DOHH2 (cell line): ENCODE measurements around the gene DNAJB5.

Experiments used
- H3F3A ChIP-seq: fragments of 200-600 bp; sonication (generic), shearing (Covaris generic); 2 replicates; pipeline ENCODE4 v1.6.0; 2016; ENCODE audit warnings: antibody characterized with exemption, mild to moderate bottlenecking; ENCODE audit not compliant: control insufficient read depth, insufficient read depth
- H3K27ac ChIP-seq: fragments of 200-600 bp; sonication (generic); 2 replicates; pipeline ENCODE4 v1.5.1; 2014; ENCODE audit warnings: low read depth, mild to moderate bottlenecking, low read length, moderate library complexity
- H3K27me3 ChIP-seq: fragments of 200-600 bp; sonication (generic); 2 replicates; pipeline ENCODE4 v1.6.1; 2014; ENCODE audit warnings: mild to moderate bottlenecking, low read length, mixed read lengths; ENCODE audit not compliant: control insufficient read depth
- H3K36me3 ChIP-seq: fragments of 200-600 bp; sonication (generic); 2 replicates; pipeline ENCODE4 v1.6.1; 2014; ENCODE audit warnings: mild to moderate bottlenecking, low read length, moderate library complexity, mixed read lengths; ENCODE audit not compliant: control insufficient read depth
- H3K4me1 ChIP-seq: fragments of 200-600 bp; sonication (generic); 2 replicates; pipeline ENCODE4 v1.6.1; 2014; ENCODE audit warnings: mild to moderate bottlenecking, low read length, mixed read lengths; ENCODE audit not compliant: control insufficient read depth
- H3K4me2 ChIP-seq: fragments of 200-600 bp; sonication (generic); 2 replicates; pipeline ENCODE4 v1.6.0; 2014; ENCODE audit warnings: mild to moderate bottlenecking, low read length, moderate library complexity
- H3K4me3 ChIP-seq: fragments of 200-600 bp; sonication (generic); 2 replicates; pipeline ENCODE4 v1.5.1; 2014; ENCODE audit warnings: mild to moderate bottlenecking, low read length, mixed read lengths
- H3K79me2 ChIP-seq: fragments of 200-600 bp; sonication (generic); 2 replicates; pipeline ENCODE4 v1.6.1; 2014; ENCODE audit warnings: mild to moderate bottlenecking, low read length, mixed read lengths; ENCODE audit not compliant: control insufficient read depth
- H3K9me2 ChIP-seq: fragments of 200-600 bp; sonication (generic); replicated peaks from 2 replicates; pipeline ENCODE4 v1.6.1; 2014; ENCODE audit warnings: mild to moderate bottlenecking, low read length, mixed read lengths; ENCODE audit not compliant: control insufficient read depth
- H3K9me3 ChIP-seq: fragments of 200-600 bp; sonication (generic); 2 replicates; pipeline ENCODE4 v1.6.1; 2014; ENCODE audit warnings: antibody characterized with exemption, low read length, mixed read lengths; ENCODE audit not compliant: control insufficient read depth, insufficient read depth
- H4K20me1 ChIP-seq: fragments of 200-600 bp; sonication (generic); 2 replicates; pipeline ENCODE4 v1.6.0; 2014; ENCODE audit warnings: low read depth, mild to moderate bottlenecking, antibody characterized with exemption, low read length, moderate library complexity; ENCODE audit not compliant: control insufficient read depth, insufficient read depth
- EZH2phosphoT487 ChIP-seq: fragments of 200-600 bp; sonication (generic); IDR thresholded peaks from 2 replicates; pipeline ENCODE4 v1.6.1; 2017; ENCODE audit warnings: borderline replicate concordance, mild to moderate bottlenecking, antibody characterized with exemption, low read length, moderate library complexity, mixed read lengths
- TF ChIP-seq, protein P1 (sequence below): fragments of 200-600 bp; sonication (generic); IDR thresholded peaks from one replicate; pipeline ENCODE4 v1.5.1; 2014; ENCODE audit warnings: antibody characterized with exemption, mild to moderate bottlenecking, low read depth, low read length; ENCODE audit not compliant: poor library complexity, severe bottlenecking

The DNAJB5 gene

DNA sequence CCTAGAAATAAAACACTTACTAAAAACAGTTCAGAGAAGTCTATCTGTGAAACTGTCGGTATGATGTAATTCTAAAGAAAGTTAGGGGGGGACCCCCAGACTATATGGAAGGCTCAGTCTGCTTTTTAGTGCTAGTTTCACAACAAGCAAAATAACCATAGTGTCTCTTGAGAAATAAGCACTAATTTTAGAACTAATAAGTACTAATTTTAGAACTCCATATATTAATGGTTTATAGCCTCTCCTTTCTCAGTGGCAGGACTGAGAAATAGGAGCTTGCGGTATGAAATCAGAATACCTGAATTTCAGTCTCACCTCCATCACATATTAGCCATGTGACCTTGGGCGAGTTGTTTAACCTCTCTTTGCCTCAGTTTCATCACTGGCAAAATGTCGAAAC, 32.9 kb upstream of the DNAJB5 start:
- Histone ChIP-seq H3K4me2 (no peak overlapping the region), H3K9me3 (no peaks in the 10 kb centered on the region), H3F3A (no peaks in the 10 kb centered on the region), H3K36me3 (no peaks in the 10 kb centered on the region), H3K9me2 (no peaks in the 10 kb centered on the region), H3K27ac (no peak overlapping the region), H3K79me2 (no peaks in the 10 kb centered on the region), H3K4me3 (no peak overlapping the region), H4K20me1 (no peaks in the 10 kb centered on the region), H3K4me1 (no peaks in the 10 kb centered on the region), H3K27me3 (peaks cover 60% of the 10 kb centered on the region)
- TF ChIP-seq EZH2phosphoT487 = 0 out of 2 replicates have a peak, but pooled peaks have one; percentile 57
- TF ChIP-seq, protein P1, sequence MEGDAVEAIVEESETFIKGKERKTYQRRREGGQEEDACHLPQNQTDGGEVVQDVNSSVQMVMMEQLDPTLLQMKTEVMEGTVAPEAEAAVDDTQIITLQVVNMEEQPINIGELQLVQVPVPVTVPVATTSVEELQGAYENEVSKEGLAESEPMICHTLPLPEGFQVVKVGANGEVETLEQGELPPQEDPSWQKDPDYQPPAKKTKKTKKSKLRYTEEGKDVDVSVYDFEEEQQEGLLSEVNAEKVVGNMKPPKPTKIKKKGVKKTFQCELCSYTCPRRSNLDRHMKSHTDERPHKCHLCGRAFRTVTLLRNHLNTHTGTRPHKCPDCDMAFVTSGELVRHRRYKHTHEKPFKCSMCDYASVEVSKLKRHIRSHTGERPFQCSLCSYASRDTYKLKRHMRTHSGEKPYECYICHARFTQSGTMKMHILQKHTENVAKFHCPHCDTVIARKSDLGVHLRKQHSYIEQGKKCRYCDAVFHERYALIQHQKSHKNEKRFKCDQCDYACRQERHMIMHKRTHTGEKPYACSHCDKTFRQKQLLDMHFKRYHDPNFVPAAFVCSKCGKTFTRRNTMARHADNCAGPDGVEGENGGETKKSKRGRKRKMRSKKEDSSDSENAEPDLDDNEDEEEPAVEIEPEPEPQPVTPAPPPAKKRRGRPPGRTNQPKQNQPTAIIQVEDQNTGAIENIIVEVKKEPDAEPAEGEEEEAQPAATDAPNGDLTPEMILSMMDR = no peak

DNA sequence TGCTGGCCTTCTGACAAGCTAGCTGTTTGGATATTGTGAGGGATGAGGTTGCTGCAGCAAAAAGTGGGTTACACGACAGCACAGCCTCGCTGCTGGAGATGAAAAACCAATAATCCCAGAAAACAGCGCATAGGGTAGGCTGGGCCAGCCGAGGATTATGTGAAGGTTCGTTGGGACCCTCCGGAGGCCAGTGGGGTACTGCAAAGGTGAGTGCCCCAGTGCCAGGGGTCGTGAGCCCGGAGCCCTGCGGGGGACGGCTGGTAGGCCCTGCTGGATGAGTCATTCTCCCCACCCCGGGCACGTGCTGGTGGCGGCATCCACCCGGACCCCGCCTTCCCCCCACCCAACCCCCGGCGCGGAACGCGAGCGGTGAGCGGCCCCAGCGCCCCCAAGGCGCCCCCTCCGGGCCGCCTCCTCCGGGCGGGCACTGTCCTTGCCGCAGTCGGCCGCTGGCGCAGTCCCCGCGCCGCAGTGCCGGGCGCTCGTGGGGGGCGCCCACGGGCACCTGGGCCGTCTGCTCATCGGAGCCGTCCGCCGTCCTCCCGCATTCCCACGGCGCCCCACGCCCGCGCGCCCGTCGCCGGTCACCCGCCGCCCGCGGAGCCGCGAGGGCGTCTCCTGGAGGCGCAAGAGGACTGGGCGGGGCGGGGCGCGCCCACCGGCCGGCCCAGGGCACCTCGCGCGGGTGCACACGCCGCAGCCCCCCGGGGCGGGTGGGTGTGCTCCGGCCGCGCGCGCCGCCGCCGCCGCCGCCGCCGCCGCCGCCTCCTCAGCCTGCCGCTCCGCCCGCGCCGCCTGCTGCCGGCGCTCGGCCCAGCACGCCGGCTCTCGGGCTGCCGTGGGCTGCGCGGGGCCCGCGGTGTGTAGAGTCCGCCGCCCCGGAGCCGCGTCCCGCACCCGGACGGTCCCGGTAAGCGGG, 31.8 kb upstream of the DNAJB5 start, which contains the start of gene PHF24:
Gene PHF24, plus strand, starts transcription at position 794 of the 919 bp plus-strand sequence. CDS start 13,014 bp downstream, outside the sequence.
- Histone ChIP-seq H3K9me3 (no peaks in the 10 kb centered on the region), H3K27ac (no peak within 1 kb of the TSS), H3K4me1 (no peaks in the 10 kb centered on the region), H3K79me2 (no peaks in the 10 kb centered on the region), H3K36me3 (no peaks in the 10 kb centered on the region), H3K4me3 (no peak within 1 kb of the TSS), H3K27me3 (peaks cover 62% of the 10 kb centered on the region), H3F3A (no peaks in the 10 kb centered on the region), H3K4me2 (no peak within 1 kb of the TSS), H4K20me1 (no peaks in the 10 kb centered on the region), H3K9me2 (no peaks in the 10 kb centered on the region)
- TF ChIP-seq, protein P1 = no peak
- TF ChIP-seq EZH2phosphoT487 = no peak

DNA sequence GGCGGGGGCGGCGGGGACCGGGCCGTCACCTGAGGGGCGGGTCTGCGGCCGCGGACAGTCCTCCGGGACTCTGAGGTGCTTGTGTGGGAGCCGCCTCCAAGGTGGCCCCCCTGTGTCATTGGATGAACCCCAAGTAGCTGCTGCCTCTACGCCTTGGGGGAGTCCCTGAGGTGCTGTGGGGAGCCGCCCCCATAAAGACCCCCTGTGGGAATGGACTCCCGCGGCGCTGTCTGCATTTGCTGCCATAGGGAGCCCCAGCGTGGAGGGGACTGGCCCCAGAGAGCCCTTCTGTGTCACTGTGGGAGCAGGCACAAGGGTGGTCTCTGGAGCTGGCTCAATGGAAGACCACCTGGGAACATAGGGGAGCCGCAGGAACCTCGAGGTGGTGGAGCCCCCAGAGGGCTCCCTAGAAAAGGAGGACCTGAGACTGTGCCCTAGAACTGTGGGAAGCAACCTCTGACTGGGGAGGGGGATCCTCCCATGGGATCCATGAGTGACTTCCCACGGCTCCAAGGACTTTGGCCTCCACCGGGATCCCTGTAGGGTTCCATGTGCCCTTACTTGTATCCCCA, 31.0 kb upstream of the DNAJB5 start:
- H4K20me1 ChIP-seq = no peaks in the 10 kb centered on the region
- no peaks in the 10 kb centered on the region for H3K4me1 ChIP-seq
- H3K36me3 ChIP-seq = no peaks in the 10 kb centered on the region
- H3F3A ChIP-seq = no peaks in the 10 kb centered on the region
- H3K9me3 ChIP-seq = no peaks in the 10 kb centered on the region
- no peak overlapping the region for H3K4me3 ChIP-seq
- TF ChIP-seq, protein P1 = no peak
- no peak for TF ChIP-seq EZH2phosphoT487
- no peak overlapping the region for H3K27ac ChIP-seq
- no peaks in the 10 kb centered on the region for H3K9me2 ChIP-seq
- H3K4me2 ChIP-seq = no peak overlapping the region
- no peaks in the 10 kb centered on the region for H3K79me2 ChIP-seq
- peaks cover 66% of the 10 kb centered on the region for H3K27me3 ChIP-seq
